NAMALWA (cell line): ENCODE results near the gene RAB19.
"Not testable (repeated sequence)": the region's sequence is repeated elsewhere in the genome, so short reads cannot be mapped to it uniquely, and the experiment has no call there.

Experiments used
- DNase-seq: peaks from one replicate; pipeline ENCODE4 v3.0.0-alpha.2; 2015; ENCODE audit warnings: low spot score

RAB19 gene

GRCh38 chr7:140453785-140454656 lies 50.2 kb downstream of the RAB19 start:
- DNase-seq = not testable (repeated sequence)

GRCh38 chr7:140454657-140455015 lies 50.8 kb downstream of the RAB19 start:
- no peak for DNase-seq

- no peak for DNase-seq
Observed at GRCh38 chr7:140455743-140456142, 51.9 kb downstream of the RAB19 start.

GRCh38 chr7:140456551-140457051 lies 52.7 kb downstream of the RAB19 start:
- no peak for DNase-seq

GRCh38 chr7:140458201-140458600 lies 54.3 kb downstream of the RAB19 start:
- no peak for DNase-seq

GRCh38 chr7:140458916-140459315 lies 55.1 kb downstream of the RAB19 start:
- no peak for DNase-seq

DNA sequence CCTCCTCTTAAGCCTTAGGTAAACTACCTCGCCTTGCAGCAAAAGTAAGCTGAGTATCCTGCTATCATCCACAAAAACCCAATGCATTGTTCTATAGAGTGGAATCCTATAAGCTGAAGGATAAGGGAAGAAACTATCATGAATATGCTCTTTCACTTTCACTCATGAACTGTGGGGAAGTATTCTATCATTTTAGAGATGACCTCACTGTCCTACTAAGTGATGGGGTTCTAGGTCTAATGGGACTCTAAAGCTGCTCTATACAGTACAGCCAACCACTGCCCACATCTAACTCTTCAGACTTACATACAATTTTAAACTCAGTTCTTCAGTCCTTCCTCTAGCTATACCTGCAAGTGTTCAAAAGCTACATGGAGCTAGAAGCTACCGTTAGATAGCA lies 59.3 kb downstream of the RAB19 start:
- DNase-seq = no peak

DNA sequence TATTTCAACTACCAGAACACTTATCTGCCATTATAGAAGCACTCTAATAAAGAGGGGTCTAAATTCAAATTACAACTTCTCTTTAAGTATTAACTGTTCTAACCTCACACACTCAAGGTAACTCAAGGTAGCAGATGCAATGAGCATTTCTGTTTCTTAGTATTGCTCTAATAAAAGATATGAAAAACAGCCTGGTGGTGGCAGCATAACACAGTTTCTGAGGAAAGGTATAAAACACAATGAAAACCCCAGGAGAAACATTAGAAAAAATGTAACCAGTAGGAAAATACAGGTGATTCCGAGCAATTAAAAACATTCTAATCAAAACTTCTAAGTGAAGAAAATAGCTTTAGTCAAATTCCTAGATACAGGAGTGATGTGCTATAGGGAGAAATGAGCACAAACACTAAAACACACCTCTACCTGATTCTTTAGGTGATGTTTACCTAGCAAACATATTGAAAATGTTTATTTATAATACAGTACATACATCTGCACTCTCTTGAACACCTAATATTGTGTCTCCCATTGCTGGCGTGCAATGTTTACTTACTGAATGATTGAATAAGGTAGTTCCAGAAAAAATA lies 72.0 kb downstream of the RAB19 start:
- DNase-seq = peak; percentile 85

- DNase-seq = no peak
Observed at GRCh38 chr7:140476698-140477261, 72.9 kb downstream of the RAB19 start.
